Stimulated activated CD4-positive, alpha-beta T cell treated with anti-CD3 and anti-CD28 coated beads, Interleukin-15, amount 100 ng/mL, for 1 hour (primary cell): ENCODE measurements around the gene EMC1.
"Not testable (repeated sequence)": the region's sequence is repeated elsewhere in the genome, so short reads cannot be mapped to it uniquely, and the experiment has no call there.

Experiments used
- DNase-seq, 2 donors: peaks; one replicate each; pipeline ENCODE4 v3.0.0-alpha.2; 2020; ENCODE audit warnings: low read depth in 1 of 2, low spot score in 1 of 2

EMC1 gene

GRCh38 chr1:19191811-19192210, 59.5 kb downstream of the EMC1 start:
- DNase-seq: no peak

DNA sequence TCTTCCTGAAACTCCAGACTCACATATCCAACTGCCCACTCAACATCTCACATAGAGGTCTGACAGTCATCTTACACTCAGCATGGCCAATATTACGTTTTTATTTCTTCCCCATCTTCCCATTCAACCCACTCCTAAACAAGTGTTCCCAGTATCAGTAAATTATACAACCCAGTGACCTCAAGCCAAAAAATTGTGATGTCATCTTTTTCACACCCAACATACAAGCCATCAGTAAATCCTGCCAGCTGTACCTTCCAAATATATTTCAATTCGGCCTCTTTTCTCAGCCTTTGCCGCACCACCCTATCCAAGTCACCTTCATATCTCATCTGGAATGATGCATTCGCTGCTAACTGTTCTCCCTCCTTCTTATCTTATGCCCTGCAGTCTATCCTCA, 60.9 kb downstream of the EMC1 start:
- DNase-seq: no peak

DNA sequence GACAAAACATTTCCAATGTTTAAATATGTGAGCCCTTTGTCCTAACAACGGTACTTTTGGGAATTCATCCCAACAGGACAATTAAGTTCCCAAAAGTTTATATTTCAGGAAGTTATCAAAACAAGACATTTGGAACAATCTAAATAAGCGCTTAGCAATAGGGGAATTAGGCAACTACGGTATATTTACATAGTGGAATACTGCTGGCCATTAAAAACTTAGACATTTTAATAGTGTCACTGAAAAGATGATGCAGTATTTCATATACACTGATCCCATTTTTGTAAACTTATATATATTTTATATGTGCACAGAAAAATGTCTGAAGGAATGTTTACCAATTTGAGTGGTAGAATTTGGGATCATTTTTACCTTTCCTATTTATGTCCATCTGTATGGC, 62.1 kb downstream of the EMC1 start:
- DNase-seq: no peak

DNA sequence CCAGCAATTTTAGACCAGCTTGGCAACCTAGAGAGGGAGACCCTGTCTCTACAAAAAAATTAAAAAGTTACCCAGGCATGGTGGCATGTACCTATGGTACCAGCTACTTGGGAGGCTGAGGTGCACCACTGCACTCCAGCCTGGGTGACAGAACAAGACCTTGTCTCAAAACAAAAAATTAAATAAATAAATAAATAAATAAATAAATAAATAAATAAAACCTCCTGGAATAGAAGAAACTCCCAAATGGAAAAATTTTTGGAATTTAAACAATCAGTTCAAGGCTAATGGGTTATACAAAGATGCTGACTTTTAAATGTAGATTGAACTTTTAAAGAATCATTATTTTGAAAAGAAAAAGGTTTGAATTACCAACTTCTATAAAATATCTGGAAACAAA, 63.5 kb downstream of the EMC1 start:
- DNase-seq: no peak

GRCh38 chr1:19186001-19186400, 65.3 kb downstream of the EMC1 start:
- no peak for DNase-seq

- DNase-seq: no peak
Measured at GRCh38 chr1:19182223-19182622, 69.1 kb downstream of the EMC1 start.

DNA sequence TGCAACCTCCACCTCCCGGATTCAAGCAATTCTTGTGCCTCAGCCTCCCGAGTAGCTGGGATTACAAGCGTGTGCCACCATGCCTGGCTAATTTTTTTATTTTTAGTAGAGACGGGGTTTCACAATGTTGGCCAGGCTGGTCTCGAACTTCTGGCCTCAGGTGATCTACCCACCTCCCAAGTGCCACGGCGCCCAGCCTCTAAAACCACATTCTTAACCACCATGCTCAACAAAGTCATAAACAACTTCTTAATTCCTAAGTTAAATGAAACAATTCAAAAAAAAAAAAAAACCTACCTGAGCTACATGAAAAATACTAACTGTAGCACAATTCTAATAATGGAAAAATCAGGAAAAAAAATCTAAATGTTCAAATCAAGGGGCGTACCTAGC, 71.1 kb downstream of the EMC1 start:
- DNase-seq: not testable (repeated sequence)

- DNase-seq: no peak
Measured at GRCh38 chr1:19179597-19180264, 71.6 kb downstream of the EMC1 start.

- DNase-seq: no peak
Measured at GRCh38 chr1:19178734-19179398, 72.5 kb downstream of the EMC1 start.

DNA sequence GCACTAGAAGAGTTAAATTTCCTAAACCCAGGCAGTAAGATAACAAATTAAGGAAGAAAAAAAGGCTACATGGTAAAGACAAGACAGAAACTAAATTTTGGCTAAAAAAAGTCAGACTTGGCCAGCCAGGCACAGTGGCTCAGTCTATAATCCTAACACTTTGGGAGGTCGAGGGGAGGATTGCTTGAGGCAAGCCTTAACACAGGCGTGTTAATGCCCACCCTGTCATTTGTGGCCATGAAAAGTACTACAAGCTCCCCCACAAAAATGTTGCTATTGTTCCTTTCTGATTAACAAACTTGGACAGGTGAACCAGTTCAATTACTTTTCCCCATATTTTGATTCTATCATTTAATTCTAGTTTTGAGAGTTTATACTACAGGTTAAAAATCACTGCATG, 73.5 kb downstream of the EMC1 start:
- no peak for DNase-seq

- no peak for DNase-seq
Measured at GRCh38 chr1:19169642-19170041, 81.7 kb downstream of the EMC1 start.

DNA sequence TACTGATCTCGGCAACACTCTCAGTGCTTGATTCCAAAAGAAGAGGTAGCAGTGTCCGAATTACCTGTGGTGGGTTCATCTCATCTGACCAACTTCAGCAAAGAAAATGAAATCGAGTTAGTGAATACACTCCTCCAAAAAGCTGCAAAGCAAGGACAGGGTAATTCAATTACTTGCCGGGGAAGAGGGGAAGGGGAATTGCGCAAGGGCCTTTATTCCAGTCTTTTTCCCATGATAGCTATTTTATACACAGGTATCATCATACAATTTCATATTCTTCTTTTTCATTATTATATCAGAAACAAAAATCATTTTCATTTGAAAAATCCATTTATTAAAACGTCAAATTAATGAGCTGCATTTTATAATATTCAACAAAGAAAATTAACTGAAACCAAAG, 84.2 kb downstream of the EMC1 start:
- DNase-seq: no peak

DNA sequence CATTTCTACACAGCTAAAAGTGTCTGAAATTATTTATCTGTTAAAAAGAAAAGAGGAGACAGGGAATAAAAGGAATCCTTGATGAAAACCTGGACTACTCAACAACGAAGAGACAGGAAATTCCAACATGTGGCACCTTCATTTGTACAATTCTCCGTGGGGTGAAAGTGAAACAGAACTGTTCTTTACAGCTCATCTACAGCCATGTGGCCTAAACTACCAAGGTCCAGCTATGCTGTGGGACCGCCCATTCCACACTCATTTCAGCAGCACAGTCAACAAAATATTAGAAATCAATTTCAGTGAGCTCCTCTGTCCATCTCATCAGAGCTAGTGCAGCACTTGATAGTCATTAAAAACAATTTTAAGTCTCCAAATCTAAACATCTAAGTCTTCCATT, 85.3 kb downstream of the EMC1 start:
- no peak for DNase-seq
